Epithelial cell of proximal tubule (primary cell): ENCODE results near the gene METTL9. TPM values are rescaled to one million over a fixed set of nuclear protein-coding genes. Genes with fewer than 3 reads are reported as not detected.

Experiments used
- DNase-seq: peaks from one replicate; pipeline ENCODE4 v3.0.0-alpha.2; 2011; ENCODE audit warnings: low read depth
- H3K4me3 ChIP-seq: 2 replicates; pipeline ENCODE4 v1.5.1; 2011; ENCODE audit warnings: low read depth, mild to moderate bottlenecking, low read length
- CTCF ChIP-seq: conservative IDR thresholded peaks from 2 replicates; pipeline ENCODE4 v1.5.1; 2012; ENCODE audit warnings: low read depth, mild to moderate bottlenecking, low read length
- total RNA-seq: library from RNA; depleted of rRNA; stranded (reverse); fragments of >200 nt; gene quantifications from 2 replicates; pipeline ENCODE4 v1.2.3, GENCODE V29; 2015

The METTL9 gene
- total RNA-seq, 1 donor from 2014 or later: 149 TPM

DNA sequence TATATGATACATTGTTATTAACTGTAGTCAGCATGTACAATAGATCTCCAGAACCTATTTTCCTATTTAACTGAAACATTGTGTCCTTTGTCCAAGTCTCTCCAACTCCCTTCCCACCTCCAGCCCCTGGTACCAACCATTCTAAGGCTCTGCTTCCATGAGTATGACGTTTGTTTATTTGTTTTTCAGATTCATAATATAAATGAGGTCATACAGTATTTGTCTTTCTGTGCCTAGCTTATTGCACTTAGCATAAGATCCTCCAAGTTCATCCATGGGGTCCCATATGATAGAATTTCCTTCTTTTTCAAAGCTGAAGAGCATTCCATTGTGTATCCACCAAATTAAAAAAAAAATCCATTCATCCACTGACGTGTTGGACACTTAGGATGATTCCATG, 103.8 kb downstream of the METTL9 start:
- DNase-seq: no peak
- no peak overlapping the region for H3K4me3 ChIP-seq
- TF ChIP-seq CTCF: no peak

DNA sequence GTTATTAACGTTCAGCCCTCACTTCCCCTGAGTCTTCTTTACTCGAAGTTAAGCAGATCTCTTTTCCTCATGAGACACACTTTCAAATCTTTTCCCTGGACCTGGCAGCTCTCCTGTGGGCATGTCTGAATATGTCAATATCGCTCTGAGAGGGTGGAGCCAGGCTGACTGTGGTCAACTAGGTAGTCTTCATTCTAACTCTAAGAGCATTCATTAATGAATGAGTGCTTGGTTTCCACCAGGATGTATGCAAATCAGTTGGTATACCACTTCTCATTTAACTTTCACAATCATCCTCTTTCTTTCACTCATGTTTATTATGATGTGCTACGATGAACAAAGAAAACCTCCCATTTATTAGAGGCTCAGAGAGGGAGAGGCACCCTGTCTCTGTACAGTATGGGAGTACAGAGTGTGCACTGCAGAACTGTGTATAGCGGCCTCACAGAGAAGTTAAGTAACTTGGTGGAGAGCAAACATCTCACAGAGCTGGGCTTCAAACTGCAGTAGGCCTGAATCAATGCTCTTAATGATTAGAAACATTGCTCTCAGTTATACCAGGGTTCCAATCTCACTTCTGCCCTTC, 104.3 kb downstream of the METTL9 start:
- no peak overlapping the region for H3K4me3 ChIP-seq
- no peak for DNase-seq
- TF ChIP-seq CTCF: no peak

- no peak for TF ChIP-seq CTCF
- DNase-seq: no peak
- H3K4me3 ChIP-seq: no peak overlapping the region
These were observed 104.9 kb downstream of the METTL9 start for GRCh38 chr16:21704266-21704665.

DNA sequence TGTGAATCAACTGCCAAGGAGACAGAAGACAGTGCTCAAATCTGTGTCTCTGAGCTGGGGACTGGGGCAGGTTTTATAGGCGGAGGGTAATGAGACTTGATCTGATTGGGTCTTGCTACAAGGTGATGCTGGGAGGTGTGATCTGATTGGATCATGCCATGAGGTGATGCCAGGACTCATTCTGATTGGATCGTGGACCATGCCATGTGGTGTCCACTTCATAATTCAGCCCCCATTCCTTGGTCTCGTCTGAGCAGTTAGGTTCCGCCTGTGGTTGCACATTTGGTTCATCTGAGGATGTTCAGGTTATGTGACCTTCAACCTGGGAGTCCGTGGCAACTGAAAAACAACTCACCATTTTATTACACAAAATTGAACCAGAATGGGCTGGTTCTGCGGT, 105.4 kb downstream of the METTL9 start:
- no peak for TF ChIP-seq CTCF
- no peak for DNase-seq

More for the DNA sequence above, 105.4 kb downstream of the METTL9 start:
- no peak overlapping the region for H3K4me3 ChIP-seq

Other genes starting within 250 kb of the METTL9 start
- not detected in 2 replicates for gene IGSF6, start 53.0 kb downstream of the METTL9 start, total RNA-seq
- gene OTOA, start 64.4 kb downstream of the METTL9 start, total RNA-seq: not detected in 2 replicates